HuH-7 (cell line): ENCODE measurements around the gene C2CD4B.

Experiments
- DNase-seq: peaks from one replicate; pipeline ENCODE4 v3.0.0; 2011; ENCODE audit warnings: low spot score

The C2CD4B gene, protein sequence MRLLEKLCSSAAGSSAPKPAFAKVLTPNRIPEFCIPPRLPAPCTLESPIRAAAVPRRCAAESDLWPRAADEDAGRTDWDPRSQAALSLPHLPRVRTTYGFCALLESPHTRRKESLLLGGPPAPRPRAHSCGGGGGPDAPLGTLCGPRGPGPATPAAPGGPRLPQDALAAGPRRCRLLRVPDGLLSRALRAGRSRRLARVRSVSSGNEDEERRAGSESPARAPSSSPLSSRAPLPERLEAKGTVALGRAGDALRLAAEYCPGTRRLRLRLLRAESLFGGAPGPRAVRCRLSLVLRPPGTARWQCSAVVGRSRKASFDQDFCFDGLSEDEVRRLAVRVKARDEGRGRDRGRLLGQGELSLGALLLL

DNA sequence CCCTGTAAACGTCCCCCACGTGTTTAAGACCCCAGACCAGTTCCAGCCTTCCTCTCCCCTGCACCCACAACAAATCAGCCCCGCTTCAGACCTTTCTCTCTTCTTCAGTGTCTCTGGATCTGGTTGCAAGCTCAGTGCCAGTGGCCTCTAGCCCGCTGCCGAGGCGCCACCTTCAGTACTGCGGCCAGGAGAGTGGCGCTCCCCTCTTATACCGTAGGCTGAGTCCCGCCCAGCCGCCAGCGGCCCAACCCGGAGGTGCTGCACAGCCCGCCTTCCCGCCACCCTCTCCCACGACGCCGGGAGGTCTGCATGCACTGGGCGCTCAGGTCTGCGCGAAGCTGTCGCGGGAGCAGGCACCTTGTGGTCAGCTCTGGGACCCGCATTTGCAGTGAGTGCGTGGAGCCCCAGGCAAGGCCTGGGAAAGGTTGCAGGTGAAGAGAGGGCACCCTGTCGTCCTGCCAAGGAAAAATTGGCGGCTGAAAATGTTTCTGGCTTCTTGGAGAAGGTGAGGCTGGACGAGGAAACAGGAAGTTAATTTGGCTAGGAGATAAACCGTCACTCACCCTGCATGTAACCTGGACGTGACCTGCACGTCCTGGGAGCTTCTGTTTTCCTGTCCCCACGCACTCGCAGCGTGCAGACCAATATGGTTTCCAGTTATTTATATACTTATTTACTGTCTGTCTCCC, at the start of gene C2CD4B:
TSS of gene C2CD4B (minus strand) at position 182 of the 689 bp plus-strand sequence. CDS start 301 bp downstream, outside the sequence.
- no peak for DNase-seq

- DNase-seq: no peak
These were observed 47.7 kb upstream of the C2CD4B start for GRCh38 chr15:62212741-62213140.

GRCh38 chr15:62211348-62211747, 46.3 kb upstream of the C2CD4B start:
- DNase-seq: no peak

DNA sequence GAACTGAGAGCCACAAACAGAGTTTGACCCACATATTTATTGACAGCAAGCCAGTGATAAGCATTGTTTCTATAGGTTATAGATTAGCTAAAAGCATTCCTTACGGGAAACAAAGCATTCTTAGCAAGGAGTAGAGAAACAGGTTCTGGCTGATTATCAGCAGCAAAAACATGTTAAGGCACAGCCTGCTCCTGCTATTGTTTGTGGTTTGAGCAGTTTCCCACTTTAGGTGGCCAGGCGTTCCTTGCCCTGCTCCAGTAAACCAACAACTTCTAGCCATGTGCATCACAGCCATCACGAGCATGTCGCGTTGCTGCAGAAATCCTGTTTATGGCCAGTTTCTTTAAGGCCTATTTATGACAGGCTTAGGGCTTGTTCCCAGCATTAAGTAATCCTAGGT, 44.7 kb upstream of the C2CD4B start:
- no peak for DNase-seq

GRCh38 chr15:62209322-62209721, 44.2 kb upstream of the C2CD4B start:
- DNase-seq: no peak

- no peak for DNase-seq
These were observed 43.8 kb upstream of the C2CD4B start for GRCh38 chr15:62208884-62209283.

- DNase-seq: no peak
These were observed 43.3 kb upstream of the C2CD4B start for GRCh38 chr15:62208367-62208766.

GRCh38 chr15:62190675-62191074, 25.6 kb upstream of the C2CD4B start:
- DNase-seq: no peak

- no peak for DNase-seq
These were observed 25.2 kb upstream of the C2CD4B start for GRCh38 chr15:62190274-62190673.

DNA sequence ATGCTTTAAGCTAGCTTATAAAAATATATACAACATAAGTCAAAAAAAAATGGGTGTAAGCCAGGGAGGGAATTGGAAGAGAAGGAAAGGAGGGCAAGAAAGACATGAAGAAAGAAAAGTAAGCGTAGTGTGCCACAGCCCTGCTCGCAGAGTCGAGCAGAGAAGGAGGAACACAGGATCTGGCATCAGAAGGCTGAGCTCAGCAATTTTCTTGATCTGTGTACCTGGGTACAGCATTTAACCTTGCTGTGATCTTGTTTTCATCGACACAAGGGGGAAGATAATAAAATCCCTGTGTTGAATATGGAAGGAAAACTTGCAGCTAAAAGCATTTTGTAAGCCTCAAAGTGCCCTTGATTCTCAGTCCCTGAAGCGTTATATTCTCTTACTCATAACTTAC, 23.7 kb upstream of the C2CD4B start:
- DNase-seq: no peak

GRCh38 chr15:62187910-62188309, 22.8 kb upstream of the C2CD4B start:
- no peak for DNase-seq

DNA sequence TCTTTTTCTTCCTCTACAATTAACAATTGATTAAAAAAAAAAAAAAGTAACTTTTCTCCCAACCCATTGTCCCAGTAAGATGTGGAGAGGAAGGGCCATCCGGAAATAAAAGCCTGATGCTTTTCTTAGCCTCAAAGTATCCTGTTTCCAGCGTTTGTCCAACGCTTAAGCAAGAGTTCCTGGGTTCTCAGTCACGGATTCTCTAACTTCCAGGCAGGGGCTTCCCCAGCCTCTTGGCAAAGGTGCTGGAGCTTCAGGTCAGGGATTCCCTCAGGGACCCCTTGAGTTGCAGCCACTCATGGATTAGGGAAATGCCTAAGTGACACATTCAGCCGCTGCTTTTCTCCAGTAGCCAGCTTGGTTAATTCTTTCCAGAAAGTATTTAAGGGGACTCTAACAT, 22.3 kb upstream of the C2CD4B start:
- DNase-seq: no peak

GRCh38 chr15:62186578-62186977, 21.5 kb upstream of the C2CD4B start:
- no peak for DNase-seq

DNA sequence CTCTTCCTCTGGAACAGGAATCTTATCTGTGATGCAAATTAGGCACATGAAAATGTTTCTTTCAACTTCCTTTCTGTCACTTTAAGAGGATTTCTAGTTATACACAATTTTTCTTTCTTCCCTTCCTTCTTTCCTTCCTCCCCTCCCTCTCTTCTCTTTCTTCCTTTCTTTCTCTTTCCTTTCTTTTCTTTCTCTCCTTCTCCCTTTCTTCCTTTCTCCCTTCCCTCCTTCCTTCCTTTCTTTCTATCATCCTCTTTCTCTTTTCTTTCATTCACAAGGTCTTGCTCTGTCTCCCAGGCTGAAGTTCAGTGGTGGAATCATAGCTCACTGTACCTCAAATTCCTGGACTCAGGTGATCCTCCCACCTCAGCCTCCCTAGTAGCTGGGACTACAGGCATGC, 18.0 kb upstream of the C2CD4B start:
- no peak for DNase-seq

GRCh38 chr15:62173215-62173614, 8.1 kb upstream of the C2CD4B start:
- DNase-seq: no peak

DNA sequence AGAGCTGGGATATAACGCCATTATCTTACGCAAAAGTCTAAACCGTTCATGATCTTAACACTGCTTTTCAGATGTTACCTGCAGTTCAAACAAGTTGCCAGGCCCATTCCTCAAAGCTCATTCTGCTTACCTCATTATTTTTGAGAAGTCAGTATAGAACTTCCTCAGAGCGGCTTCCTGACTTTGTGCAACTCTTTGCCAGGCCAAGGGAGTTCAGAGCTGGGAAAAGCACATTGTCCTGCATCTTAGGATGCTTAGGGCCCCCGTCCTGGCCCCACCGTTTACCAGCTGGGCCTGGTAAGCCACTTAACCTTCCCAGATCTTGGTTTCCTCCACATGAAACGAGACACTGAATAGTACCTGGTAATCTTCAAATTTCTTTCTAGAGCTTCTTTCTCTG, 6.8 kb upstream of the C2CD4B start:
- DNase-seq: no peak

GRCh38 chr15:62165793-62166375, 799 bp upstream of the C2CD4B start:
- DNase-seq: no peak

DNA sequence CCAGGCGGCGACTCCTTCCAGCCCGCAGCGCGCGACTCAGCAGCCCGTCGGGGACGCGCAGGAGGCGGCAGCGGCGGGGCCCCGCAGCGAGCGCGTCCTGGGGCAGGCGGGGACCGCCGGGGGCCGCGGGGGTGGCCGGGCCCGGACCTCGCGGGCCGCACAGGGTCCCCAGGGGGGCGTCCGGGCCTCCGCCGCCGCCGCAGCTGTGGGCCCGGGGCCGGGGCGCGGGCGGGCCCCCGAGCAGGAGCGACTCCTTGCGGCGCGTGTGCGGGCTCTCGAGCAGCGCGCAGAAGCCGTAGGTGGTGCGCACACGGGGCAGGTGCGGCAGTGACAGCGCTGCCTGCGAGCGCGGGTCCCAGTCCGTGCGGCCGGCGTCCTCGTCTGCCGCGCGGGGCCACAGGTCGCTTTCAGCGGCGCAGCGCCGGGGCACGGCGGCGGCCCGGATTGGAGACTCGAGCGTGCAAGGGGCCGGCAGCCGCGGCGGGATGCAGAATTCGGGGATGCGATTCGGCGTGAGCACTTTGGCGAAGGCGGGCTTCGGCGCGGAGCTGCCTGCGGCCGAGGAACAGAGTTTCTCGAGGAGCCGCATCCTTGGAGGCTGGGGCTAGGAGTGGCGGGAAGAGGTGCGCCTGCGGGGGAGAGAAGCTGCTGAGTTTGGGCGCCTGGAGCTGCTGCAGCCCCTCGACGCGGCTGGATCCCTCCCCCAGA, 535 bp downstream of the C2CD4B start:
- peak; percentile 28 for DNase-seq

DNA sequence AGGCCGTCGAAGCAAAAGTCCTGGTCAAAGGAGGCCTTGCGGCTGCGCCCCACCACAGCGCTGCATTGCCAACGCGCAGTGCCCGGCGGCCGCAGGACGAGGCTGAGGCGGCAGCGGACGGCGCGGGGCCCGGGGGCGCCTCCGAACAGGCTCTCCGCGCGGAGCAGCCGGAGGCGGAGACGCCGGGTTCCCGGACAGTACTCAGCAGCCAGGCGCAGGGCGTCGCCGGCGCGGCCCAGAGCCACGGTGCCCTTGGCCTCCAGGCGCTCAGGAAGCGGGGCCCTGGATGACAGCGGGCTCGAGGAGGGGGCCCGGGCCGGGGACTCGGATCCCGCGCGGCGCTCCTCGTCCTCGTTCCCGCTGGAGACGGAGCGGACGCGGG, 1.1 kb downstream of the C2CD4B start:
- DNase-seq: peak; percentile 22

GRCh38 chr15:62163397-62164013, 1.6 kb downstream of the C2CD4B start:
- no peak for DNase-seq

DNA sequence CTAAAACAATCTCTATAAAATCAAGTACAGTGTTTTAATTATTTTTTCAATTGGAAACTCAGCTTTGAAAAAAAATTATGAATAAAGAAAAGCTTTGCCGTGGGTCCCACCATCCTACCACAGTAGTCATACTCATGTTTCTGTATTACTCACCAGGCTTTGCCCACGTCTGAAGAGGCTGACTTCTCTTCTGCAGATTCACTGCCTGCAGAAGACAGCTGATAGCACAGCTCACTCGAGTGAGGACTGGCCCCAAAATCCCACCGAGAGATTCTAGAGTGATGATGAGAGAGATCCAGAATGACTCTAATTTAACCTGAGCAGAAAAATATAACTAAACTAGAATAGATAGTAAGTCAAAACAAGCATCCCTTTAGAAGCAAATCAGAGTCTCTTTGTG, 11.9 kb downstream of the C2CD4B start:
- DNase-seq: no peak

DNA sequence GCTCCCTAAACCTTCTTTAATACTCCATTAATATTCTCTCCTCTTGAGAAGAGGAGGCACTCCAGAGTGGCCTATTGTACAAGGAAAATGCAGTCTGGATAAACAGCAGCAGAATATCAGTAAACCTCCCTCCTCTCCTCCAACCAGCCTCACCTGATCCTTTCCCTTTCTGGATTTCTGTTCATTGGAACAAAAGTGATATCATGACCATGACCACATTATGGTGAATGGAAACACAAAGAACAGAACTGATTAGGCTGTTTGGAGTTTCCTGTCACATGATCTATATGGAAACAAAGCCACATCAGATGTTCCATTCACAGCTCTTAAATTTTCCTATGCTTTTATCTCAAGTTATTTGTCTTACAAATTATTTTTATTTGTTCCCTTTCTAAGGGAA, 14.6 kb downstream of the C2CD4B start:
- DNase-seq: no peak
